GM15510 (cell line): Measurements from ENCODE around the gene CFAP251.

Experiments
- POLR2A ChIP-seq: IDR thresholded peaks from 3 replicates; pipeline ENCODE4 v1.6.1; 2011; ENCODE audit warnings: borderline replicate concordance; ENCODE audit not compliant: insufficient read length; ENCODE audit errors: extremely low read depth

The CFAP251 gene

DNA sequence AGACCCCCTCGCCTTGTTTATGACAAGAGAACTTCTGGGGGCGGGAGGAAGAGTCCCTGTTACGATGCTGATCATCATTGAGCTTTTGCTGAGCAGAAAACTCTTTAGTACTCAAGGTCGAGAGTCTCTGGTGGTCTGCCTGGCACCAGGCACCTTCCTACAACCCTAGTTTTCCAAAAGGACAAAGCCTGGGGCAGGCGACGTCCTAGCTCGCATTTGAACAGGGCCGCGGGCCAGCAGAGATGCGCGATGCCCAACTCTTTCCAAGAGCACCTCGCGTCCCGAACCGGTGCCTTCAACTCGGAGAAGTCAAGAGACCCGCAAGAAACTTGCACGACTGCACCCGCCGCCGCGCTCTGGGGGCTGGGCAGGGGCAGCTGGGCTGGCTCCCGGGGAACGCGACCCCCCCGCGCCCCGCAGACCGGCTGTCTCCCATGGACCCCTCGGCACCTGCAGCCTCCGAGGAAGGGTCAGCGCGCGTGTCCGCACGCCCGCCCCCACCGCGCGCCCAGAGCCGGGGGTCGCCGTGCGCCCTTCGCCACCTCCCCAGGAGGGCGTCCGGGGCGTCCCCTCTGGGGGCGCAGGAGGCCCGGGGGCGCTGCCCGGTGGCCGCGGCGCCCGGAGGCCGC is 102.9 kb downstream of the CFAP251 start:
- TF ChIP-seq POLR2A = no peak

DNA sequence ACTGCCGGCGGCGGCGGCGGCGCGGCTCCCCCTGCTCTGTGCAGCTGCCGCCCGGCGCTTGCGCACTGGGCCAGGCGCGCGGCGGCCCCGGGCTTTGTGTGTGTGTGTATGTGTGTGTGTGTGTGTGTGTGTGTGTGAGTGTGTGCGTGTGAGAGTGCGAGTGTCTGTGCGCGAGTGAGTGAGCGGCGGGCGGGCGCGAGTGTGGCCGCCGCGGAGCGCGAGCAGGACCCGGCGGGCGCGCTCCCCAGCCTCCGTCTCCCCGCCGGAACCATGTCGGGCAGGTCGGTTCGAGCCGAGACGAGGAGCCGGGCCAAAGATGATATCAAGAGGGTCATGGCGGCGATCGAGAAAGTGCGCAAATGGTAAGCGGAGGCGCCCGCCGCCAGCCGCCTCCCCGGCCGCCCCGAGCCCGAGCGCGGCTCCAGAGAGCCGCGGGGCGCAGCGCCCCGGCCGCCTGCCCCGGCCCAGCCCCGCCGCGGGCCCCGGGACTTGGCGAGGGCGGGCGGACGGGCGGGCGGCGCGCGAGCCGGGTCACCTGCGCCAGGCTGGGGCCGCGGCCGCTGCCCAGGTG is 103.5 kb downstream of the CFAP251 start, which contains the start of gene BCL7A:
Gene BCL7A (plus strand): TSS at position 63 of the 571 bp plus-strand sequence. CDS start 208 bp downstream, at position 271.
- TF ChIP-seq POLR2A = peak; percentile 47

DNA sequence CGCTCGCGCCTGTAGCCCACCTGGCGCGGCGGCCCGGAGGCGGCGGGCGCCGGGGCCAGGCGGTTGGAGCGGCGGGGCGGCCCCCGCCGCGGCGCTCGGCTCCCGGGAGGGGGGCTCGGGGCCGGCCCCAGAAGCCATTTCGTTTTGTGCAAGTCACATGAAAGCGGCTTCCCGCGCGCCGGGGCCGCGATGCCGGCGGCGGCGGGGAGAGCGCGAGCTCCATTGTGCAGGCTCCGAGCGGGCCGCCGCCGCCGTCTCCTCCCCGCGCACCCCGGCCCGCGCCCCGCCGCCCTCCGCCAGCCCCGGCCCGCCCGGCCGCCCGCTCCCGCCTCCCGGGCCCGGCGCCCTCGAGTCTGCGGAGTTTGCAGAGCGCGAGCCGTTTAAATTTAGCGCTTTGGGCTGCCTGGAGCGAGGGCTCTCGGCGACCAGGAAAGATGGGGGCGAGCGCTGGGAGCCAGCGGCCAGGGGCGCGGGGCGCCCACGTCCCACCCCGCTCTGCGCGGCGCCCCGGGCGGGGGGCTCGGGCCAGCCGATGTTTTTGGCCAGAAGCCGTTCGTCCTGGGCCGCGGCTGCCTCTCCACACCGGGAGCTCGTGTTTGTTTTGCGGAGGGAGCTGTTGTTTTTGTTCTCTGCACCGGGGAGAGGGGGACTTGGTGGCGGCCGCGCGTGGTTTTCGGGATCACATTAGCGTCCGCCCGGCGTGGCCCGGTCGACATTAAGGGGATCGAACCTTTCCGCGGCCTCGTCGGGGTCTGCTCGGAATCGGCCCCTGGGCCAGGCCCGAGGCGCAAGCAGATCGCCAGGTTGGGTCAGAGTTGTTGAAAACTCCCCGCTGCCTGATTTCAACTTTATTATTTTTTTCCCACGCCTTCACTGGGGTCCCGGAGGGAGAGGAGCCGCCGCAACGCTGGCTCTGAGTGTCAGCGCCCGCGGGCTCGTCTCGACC is 104.3 kb downstream of the CFAP251 start:
- TF ChIP-seq POLR2A = no peak

DNA sequence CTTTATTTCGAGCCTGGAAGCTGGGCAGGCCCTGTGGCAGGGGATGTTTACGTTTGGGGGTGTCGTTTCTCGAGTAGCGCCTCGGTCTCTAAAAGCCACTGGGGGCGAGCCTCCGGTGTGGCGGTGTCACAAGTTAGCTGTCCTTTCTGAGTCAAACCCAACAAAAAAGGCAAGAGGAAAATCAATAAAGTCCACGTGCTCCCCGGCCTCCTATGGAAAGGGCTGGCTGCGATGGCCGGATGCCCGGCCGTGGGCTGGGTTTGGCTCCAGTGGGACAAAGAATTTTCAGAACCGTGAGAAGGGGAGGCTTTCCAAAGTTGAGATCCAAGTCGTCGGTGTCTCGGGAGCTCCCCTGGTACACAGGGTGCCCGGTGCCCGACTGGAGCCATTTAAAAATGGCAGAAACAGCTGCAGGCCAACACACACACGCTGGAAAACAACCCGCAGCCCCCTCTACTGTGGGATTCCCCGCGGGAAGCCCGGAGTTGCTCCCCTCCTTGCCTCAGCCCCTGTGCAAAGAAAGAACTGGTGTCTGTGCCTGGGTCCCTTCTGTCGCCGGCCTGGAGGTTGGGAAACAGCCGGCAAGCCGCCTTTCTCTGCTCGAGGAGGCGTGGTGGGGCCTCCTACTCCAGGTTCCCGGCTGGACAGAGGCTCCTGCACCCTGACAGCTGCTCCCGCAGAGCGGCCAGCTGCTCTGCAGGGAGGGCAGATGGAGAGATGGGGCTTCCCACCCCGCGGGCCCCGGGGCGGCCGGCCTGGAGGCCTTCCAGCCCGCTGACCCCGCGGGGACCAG is 105.1 kb downstream of the CFAP251 start:
- TF ChIP-seq POLR2A = peak; percentile 34

DNA sequence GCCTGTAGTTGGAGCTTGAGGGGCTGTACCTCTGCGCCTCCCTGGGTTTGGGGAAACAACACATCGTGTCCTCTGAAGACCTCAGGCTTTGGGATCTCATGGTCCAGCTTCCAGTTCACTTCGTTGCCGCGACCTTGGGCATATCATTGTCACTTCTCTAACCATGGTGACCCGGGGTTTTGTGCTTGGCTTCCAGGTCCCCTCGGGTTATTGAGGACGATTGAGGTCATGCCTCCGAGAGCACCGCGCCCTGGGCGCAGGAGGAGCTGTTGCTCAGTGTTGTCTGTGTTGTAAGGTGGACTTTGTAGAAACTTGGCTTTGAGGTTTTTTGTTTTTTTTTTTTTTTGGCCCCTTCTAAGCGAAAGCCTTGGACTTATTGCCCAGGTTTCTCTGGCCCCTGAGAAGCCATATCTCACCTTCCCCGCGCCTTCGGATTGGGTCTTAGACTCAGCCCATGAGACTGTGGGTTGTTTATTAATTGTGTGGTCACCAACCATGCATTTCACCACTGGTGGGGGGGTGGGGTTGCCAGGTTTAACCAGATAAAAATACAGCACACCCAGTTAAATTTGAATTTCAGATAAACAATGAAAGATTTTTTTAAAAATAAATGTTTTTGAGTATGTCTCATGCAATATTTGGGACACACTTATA is 105.9 kb downstream of the CFAP251 start:
- no peak for TF ChIP-seq POLR2A

DNA sequence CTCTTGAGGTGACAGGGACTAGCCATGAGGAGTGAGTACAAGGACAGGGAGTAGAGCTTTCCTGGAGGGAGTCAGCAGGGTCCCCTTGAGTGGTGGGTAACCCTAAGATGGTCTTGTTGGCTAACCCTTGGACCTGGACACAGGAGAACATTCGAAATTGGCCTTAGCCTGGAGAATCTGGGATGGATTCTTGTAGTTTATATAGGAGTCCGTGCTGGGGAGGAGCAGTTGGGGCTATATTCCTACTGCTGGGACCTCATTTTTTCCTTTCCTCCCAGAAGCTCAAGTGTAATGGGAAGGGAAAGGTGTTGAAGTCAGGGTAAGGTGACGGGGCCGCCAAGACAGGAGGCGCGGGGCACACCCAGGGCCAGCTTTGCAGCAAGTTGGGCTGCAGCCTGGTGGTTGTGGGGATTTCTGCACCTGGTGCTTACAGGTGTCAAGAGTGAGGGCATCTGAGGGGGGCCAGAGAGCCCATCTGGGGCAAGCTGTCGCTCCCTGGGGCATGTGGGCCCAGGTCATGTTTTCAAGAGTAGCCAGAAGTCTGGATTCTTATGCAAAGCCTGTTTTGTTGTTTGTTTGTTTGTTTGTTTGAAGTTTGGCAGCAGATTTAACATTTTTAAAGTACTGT is 108.4 kb downstream of the CFAP251 start:
- no peak for TF ChIP-seq POLR2A

DNA sequence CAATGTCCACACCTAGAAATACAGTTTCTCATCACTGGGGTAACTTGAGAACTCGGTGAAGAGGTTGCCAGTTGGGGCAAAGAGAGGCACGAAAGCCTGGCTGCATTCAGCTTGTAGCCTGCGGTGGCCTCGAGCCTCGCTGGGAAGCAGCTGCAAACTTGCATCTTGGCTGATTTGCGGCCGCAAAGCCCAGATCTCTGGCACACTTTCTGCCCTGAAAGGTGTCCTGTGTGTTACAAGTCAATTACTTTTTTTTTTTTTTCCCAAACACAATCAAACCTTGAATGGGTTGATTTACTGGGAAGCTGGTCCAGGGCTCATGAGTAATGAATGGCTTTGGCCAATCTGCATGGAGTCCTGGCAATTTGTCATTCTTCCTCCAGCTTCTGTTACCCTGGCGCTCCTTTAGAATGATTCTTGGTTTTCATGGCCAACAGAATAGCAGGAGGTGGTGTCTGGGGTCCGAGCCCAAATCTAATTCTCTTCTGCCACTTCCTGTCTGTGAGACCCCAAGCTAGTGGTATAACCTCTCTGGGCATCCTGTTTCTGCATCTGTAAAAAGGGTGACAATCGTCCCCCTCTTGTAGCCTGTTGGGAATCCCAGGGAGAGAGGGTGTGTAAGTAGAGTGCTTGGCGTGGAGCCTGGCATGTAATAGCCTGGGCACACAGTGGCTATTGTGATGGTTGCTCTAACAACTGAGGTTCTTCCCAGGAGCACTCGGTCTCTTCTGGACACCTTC is 109.9 kb downstream of the CFAP251 start:
- no peak for TF ChIP-seq POLR2A

DNA sequence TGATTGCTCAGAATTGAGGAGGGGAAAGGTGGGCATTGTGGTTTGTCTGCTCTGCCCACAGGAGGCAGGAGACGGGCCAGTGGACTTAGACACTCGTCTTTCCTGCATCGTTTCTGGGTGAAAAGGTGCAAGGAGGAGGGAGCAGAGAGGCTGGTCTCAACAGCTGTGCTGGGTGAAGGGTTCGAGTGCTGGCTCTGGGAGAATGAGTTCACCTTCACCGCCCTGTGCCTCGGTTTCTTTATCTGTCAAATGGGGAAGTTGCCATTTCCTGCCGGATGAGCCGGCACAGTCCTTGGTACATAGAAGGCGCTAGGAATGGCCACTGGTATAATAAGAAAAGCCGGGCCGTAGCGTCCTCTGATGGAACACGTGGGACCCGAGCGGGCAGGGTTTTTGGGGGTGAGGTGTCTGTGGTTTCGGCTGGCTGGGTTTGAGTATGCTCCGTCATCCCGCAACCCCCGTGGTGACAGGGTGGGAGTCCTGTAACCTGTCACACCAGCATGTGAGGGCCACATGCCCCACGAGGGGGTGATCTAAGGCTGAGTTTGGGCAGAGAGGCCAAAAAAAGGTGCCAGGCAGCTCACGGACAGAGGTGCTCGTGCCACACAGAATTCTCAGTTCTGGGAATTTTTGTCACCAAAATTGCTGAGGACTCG is 110.6 kb downstream of the CFAP251 start:
- no peak for TF ChIP-seq POLR2A

DNA sequence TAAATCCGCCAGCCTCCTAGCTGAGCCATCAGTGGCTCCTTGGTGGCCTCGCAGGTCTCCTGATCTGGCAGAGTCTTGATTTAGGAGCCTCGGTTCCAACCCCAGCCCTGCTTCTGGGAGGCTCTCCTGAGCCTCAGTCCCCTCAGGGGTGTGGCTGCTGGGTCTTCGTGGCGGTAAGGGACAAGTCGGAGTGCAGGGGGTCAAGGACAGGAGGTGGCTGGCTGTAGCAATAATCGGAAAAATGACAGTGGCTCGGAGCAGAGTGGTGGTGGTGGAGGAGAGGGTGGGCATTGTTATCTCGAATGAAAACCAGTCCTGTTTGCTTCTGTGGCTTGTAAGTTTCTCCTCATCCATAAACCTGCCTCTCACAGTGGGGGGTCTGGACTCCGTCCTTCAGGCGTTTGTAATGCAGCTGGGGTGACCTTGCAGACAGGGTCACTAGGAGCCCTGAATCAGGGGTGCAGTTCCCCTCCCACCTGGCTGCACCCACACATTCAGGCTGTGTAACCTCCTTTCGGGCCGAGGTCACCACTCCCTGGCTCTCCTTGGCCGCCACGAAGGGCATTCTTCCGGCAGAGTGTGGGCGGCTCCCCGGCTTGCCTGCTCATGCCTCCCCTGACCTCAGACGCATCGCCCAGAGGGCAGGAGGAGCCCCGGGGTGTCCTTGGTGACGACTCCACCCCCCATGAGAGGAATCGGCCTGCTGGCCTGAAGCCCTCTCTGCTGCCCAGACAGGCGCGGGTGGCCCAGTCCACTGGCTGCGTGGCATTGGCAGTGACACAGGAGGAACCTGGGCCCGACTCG is 111.4 kb downstream of the CFAP251 start:
- no peak for TF ChIP-seq POLR2A

DNA sequence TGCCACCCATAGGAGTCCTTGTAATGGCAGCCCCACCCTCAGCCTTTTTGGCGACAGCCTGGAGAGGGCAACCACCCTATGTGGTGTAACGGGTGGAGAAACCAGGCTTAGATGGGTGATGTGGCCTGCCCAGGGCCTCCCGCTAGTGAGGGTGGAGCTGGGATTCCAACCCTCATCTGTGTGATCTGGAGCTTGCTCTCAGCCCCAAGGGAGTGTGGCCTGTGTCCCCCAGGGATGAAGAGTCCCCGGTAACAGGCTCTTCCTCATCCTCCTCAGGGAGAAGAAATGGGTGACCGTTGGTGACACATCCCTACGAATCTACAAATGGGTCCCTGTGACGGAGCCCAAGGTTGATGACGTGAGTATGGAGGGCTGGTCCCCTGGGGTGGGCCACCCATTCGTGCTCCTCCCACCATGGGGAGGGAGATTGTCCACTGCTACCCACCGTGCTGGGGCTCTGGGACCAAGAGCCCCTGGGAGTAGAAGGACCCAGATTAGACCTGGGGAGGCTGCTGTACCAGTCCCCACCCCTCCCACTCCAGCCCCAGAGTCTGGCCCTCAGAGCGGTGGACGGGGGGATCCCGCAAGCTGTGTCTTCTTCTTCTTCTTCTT is 112.1 kb downstream of the CFAP251 start:
- TF ChIP-seq POLR2A = no peak
